Activated CD4-positive, alpha-beta T cell treated with anti-CD3 and anti-CD28 coated beads, Interleukin-2, amount 10 ng/mL, durations not matched to agents 7 days and 5 days (primary cell): Measurements from ENCODE around the gene MBNL1. TPM values are rescaled to one million over a fixed set of nuclear protein-coding genes. Genes with fewer than 3 reads are reported as not detected.

Experiments
- CTCF ChIA-PET: fragments of 350-600 bp; sonication (Branson Sonifier 250); formaldehyde crosslinking; loops from one replicate; lab custom pipeline; 2021; ENCODE audit warnings: antibody characterized with exemption; lab: Charles Lee
- POLR2A ChIA-PET: fragments of 350-600 bp; sonication (Branson Sonifier 250); formaldehyde crosslinking; loops from one replicate; lab custom pipeline; 2021; ENCODE audit warnings: antibody characterized with exemption; lab: Charles Lee
- DNase-seq: peaks from one replicate; pipeline ENCODE4 v3.0.0-alpha.2; 2020
- H3K27ac Mint-ChIP-seq: one replicate; pipeline ENCODE4 v1.8.0; 2021; ENCODE audit warnings: mild to moderate bottlenecking, moderate library complexity, mixed read lengths
- H3K27me3 Mint-ChIP-seq: one replicate; pipeline ENCODE4 v1.8.0; 2021; ENCODE audit warnings: mixed read lengths
- H3K36me3 Mint-ChIP-seq: one replicate; pipeline ENCODE4 v1.8.0; 2021; ENCODE audit warnings: low read depth, mixed read lengths
- H3K4me1 Mint-ChIP-seq: one replicate; pipeline ENCODE4 v1.8.0; 2021; ENCODE audit warnings: mixed read lengths
- H3K4me3 Mint-ChIP-seq: one replicate; pipeline ENCODE4 v1.8.0; 2021; ENCODE audit warnings: mild to moderate bottlenecking, moderate library complexity, mixed read lengths
- H3K9me3 Mint-ChIP-seq: one replicate; pipeline ENCODE4 v1.8.0; 2021; ENCODE audit warnings: mixed read lengths
- total RNA-seq, 2 experiments: library from RNA; stranded (reverse); gene quantifications; one replicate each; pipeline ENCODE4 v1.2.3, GENCODE V29; 2021

The MBNL1 gene
- total RNA-seq, 2 experiments from 2014 or later = 437 to 559 TPM

- H3K27me3 Mint-ChIP-seq = no peaks in the 10 kb centered on the region
- peaks cover 55% of the 10 kb centered on the region for H3K36me3 Mint-ChIP-seq
- H3K4me1 Mint-ChIP-seq = peaks cover 77% of the 10 kb centered on the region
- CTCF ChIA-PET = interaction anchor here (1.8 kb wide), 1 partner anchor 16 kb away, joined by 4 read pairs; no protein-coding TSS in a partner anchor
- POLR2A ChIA-PET = no interaction called here
- no peak for DNase-seq
- no peak overlapping the region for H3K27ac Mint-ChIP-seq
- H3K4me3 Mint-ChIP-seq = no peak overlapping the region
- H3K9me3 Mint-ChIP-seq = no peaks in the 10 kb centered on the region
These were observed 35.4 kb downstream of the MBNL1 start for GRCh38 chr3:152304160-152304559.

- CTCF ChIA-PET = interaction anchor here (0.6 to 1.8 kb wide), 7 partner anchors 8 to 308 kb away, joined by 3 to 4 read pairs (median 3); no protein-coding TSS in a partner anchor
- no peak overlapping the region for H3K4me3 Mint-ChIP-seq
- peaks cover 75% of the 10 kb centered on the region for H3K4me1 Mint-ChIP-seq
- DNase-seq = no peak
- H3K27me3 Mint-ChIP-seq = no peaks in the 10 kb centered on the region
- H3K9me3 Mint-ChIP-seq = no peaks in the 10 kb centered on the region
- POLR2A ChIA-PET = no interaction called here
- H3K36me3 Mint-ChIP-seq = peaks cover 50% of the 10 kb centered on the region
- H3K27ac Mint-ChIP-seq = no peak overlapping the region
These were observed 36.3 kb downstream of the MBNL1 start for GRCh38 chr3:152305075-152305474.

GRCh38 chr3:152307829-152308474 lies 39.2 kb downstream of the MBNL1 start:
- CTCF ChIA-PET = interaction anchor here (0.8 to 1.6 kb wide), 4 partner anchors 9 to 124 kb away, joined by 3 to 4 read pairs (median 3); no protein-coding TSS in a partner anchor
- H3K4me3 Mint-ChIP-seq = no peak overlapping the region
- no peaks in the 10 kb centered on the region for H3K9me3 Mint-ChIP-seq

DNA sequence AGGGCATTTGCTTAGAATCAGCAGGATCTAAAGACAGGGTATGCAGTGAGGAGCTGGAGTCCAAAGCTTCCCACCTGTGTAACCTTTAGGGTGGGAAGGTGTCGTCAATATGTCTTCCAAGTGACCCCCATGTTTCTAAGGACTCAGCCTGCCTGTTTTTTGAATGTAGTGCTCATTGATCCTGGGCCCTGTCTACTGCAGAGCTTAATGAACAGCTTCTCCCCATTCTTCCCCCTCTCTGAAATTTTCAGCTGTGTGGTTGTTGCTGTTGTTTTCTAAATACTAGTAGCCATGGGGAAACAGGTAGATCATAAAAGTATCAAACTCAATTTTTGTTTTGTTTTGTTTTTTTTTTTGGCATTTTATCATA lies 39.7 kb downstream of the MBNL1 start:
- Mint-ChIP-seq H3K9me3 (no peaks in the 10 kb centered on the region), H3K27ac (peak overlapping the region; percentile 68), H3K4me3 (no peak overlapping the region), H3K4me1 (peaks cover 65% of the 10 kb centered on the region), H3K27me3 (no peaks in the 10 kb centered on the region), H3K36me3 (peaks cover 42% of the 10 kb centered on the region)
- DNase-seq = no peak
- POLR2A ChIA-PET = no interaction called here
- CTCF ChIA-PET = interaction anchor here (0.8 to 1.4 kb wide), 3 partner anchors 9 to 125 kb away, joined by 3 to 4 read pairs (median 3); no protein-coding TSS in a partner anchor

More at GRCh38 chr3:152307829-152308474, 39.2 kb downstream of the MBNL1 start:
- POLR2A ChIA-PET = no interaction called here
- Mint-ChIP-seq H3K4me1 (peaks cover 62% of the 10 kb centered on the region), H3K27ac (no peak overlapping the region), H3K27me3 (no peaks in the 10 kb centered on the region), H3K36me3 (peaks cover 38% of the 10 kb centered on the region)
- DNase-seq = no peak

GRCh38 chr3:152309031-152309430 lies 40.3 kb downstream of the MBNL1 start:
- no peaks in the 10 kb centered on the region for H3K27me3 Mint-ChIP-seq
- H3K4me3 Mint-ChIP-seq = no peak overlapping the region
- DNase-seq = no peak
- H3K9me3 Mint-ChIP-seq = no peaks in the 10 kb centered on the region
- POLR2A ChIA-PET = no interaction called here
- H3K36me3 Mint-ChIP-seq = peaks cover 43% of the 10 kb centered on the region
- CTCF ChIA-PET = interaction anchor here (1.3 to 1.4 kb wide), 3 partner anchors 9 to 40 kb away, joined by 3 to 4 read pairs (median 3); partner anchors contain the start of gene MBNL1
- H3K4me1 Mint-ChIP-seq = peaks cover 64% of the 10 kb centered on the region
- no peak overlapping the region for H3K27ac Mint-ChIP-seq

- H3K27ac Mint-ChIP-seq = peak overlapping the region; percentile 14
- CTCF ChIA-PET = interaction anchor here (0.7 to 2.0 kb wide), 5 partner anchors 10 to 41 kb away, joined by 3 to 5 read pairs (median 4); partner anchors contain the start of gene MBNL1
- H3K36me3 Mint-ChIP-seq = peaks cover 47% of the 10 kb centered on the region
- H3K4me3 Mint-ChIP-seq = no peak overlapping the region
- POLR2A ChIA-PET = interaction anchor here (0.7 to 1.1 kb wide), 2 partner anchors 10 to 35 kb away, joined by 3 to 4 read pairs; no protein-coding TSS in a partner anchor
- no peaks in the 10 kb centered on the region for H3K9me3 Mint-ChIP-seq
- no peaks in the 10 kb centered on the region for H3K27me3 Mint-ChIP-seq
- peaks cover 65% of the 10 kb centered on the region for H3K4me1 Mint-ChIP-seq
- DNase-seq = no peak
These were observed 41.0 kb downstream of the MBNL1 start for GRCh38 chr3:152309535-152310307.

GRCh38 chr3:152313430-152313829 lies 44.7 kb downstream of the MBNL1 start:
- peaks cover 60% of the 10 kb centered on the region for H3K4me1 Mint-ChIP-seq
- ChIA-PET CTCF (no interaction called here), POLR2A (no interaction called here)
- no peak overlapping the region for H3K27ac Mint-ChIP-seq
- H3K9me3 Mint-ChIP-seq = no peaks in the 10 kb centered on the region
- H3K27me3 Mint-ChIP-seq = no peaks in the 10 kb centered on the region
- no peak for DNase-seq
- peaks cover 51% of the 10 kb centered on the region for H3K36me3 Mint-ChIP-seq
- no peak overlapping the region for H3K4me3 Mint-ChIP-seq

GRCh38 chr3:152313914-152314313 lies 45.2 kb downstream of the MBNL1 start:
- no peak overlapping the region for H3K4me3 Mint-ChIP-seq

GRCh38 chr3:152314677-152315353 lies 46.1 kb downstream of the MBNL1 start:
- Mint-ChIP-seq H3K4me3 (no peak overlapping the region), H3K4me1 (peaks cover 61% of the 10 kb centered on the region), H3K36me3 (peaks cover 52% of the 10 kb centered on the region), H3K27ac (no peak overlapping the region), H3K9me3 (no peaks in the 10 kb centered on the region), H3K27me3 (no peaks in the 10 kb centered on the region)
- CTCF ChIA-PET = interaction anchor here (0.8 to 1.0 kb wide), 3 partner anchors 10 to 18 kb away, joined by 3 read pairs; no protein-coding TSS in a partner anchor
- POLR2A ChIA-PET = no interaction called here
- DNase-seq = no peak

More at GRCh38 chr3:152313914-152314313, 45.2 kb downstream of the MBNL1 start:
- H3K27me3 Mint-ChIP-seq = no peaks in the 10 kb centered on the region
- peaks cover 48% of the 10 kb centered on the region for H3K36me3 Mint-ChIP-seq
- H3K9me3 Mint-ChIP-seq = no peaks in the 10 kb centered on the region
- ChIA-PET POLR2A (no interaction called here), CTCF (interaction anchor here (0.5 to 1.0 kb wide), 2 partner anchors 9 to 40 kb away, joined by 3 read pairs; no protein-coding TSS in a partner anchor)
- peaks cover 60% of the 10 kb centered on the region for H3K4me1 Mint-ChIP-seq
- DNase-seq = no peak
- no peak overlapping the region for H3K27ac Mint-ChIP-seq

DNA sequence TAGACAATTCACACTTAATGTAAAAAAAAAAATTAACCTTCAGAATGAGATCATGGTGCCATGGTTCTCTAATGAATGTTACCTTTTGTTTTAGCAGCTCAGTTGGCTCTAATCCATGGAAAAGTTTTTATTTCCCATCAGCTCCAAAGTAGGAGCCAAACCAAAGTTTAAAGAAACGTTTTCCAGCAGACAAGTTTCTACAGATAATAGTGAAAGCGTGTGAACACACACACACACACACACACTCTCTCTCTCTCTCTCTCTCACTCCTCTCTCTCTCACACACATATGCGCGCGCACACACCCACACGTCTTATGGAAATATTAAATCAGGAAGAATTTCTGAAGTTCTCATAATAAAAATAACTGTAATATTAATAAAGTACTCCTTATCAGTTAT lies 46.9 kb downstream of the MBNL1 start:
- peak overlapping the region; percentile 61 for H3K27ac Mint-ChIP-seq
- no peaks in the 10 kb centered on the region for H3K9me3 Mint-ChIP-seq
- DNase-seq = no peak
- POLR2A ChIA-PET = no interaction called here
- CTCF ChIA-PET = interaction anchor here (0.6 to 1.1 kb wide), 4 partner anchors 17 to 150 kb away, joined by 3 read pairs; no protein-coding TSS in a partner anchor
- peaks cover 63% of the 10 kb centered on the region for H3K4me1 Mint-ChIP-seq
- no peaks in the 10 kb centered on the region for H3K27me3 Mint-ChIP-seq
- no peak overlapping the region for H3K4me3 Mint-ChIP-seq
- peaks cover 55% of the 10 kb centered on the region for H3K36me3 Mint-ChIP-seq

DNA sequence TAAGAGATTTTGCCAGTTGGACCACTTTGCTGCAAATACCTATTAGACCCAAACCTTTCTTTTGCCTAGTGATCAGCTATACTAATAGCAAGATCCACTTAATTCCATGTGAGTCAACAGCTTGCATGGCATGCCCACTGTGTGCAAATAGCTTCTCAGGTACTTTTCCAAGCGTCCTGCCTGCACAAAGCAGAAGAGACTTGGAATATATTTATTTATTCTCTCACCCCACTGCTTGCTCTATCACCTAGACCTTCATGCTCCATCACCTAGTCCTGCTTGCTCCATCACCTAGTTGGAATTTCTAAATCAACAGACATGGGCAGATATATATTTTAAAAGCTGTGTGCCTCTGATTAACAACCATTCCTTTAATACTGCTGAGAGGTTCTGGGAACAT lies 47.6 kb downstream of the MBNL1 start:
- H3K27me3 Mint-ChIP-seq = no peaks in the 10 kb centered on the region
- peaks cover 68% of the 10 kb centered on the region for H3K4me1 Mint-ChIP-seq
- H3K4me3 Mint-ChIP-seq = no peak overlapping the region
- no peak overlapping the region for H3K27ac Mint-ChIP-seq
- H3K36me3 Mint-ChIP-seq = peaks cover 60% of the 10 kb centered on the region
- POLR2A ChIA-PET = no interaction called here
- CTCF ChIA-PET = interaction anchor here (1.1 to 1.4 kb wide), 3 partner anchors 9 to 29 kb away, joined by 3 read pairs; no protein-coding TSS in a partner anchor
- DNase-seq = no peak
- H3K9me3 Mint-ChIP-seq = no peaks in the 10 kb centered on the region

- CTCF ChIA-PET = interaction anchor here (1.0 to 2.0 kb wide), 5 partner anchors 9 to 100 kb away, joined by 3 to 4 read pairs (median 4); no protein-coding TSS in a partner anchor
These were observed 48.5 kb downstream of the MBNL1 start for GRCh38 chr3:152317184-152317583.

More at GRCh38 chr3:152317184-152317583, 48.5 kb downstream of the MBNL1 start:
- Mint-ChIP-seq H3K27ac (no peak overlapping the region), H3K4me1 (peaks cover 74% of the 10 kb centered on the region), H3K27me3 (no peaks in the 10 kb centered on the region), H3K36me3 (peaks cover 65% of the 10 kb centered on the region), H3K4me3 (no peak overlapping the region), H3K9me3 (no peaks in the 10 kb centered on the region)
- no peak for DNase-seq
- POLR2A ChIA-PET = no interaction called here
